Measurements from ENCODE around the gene TP53RK.

Gene TP53RK

DNA sequence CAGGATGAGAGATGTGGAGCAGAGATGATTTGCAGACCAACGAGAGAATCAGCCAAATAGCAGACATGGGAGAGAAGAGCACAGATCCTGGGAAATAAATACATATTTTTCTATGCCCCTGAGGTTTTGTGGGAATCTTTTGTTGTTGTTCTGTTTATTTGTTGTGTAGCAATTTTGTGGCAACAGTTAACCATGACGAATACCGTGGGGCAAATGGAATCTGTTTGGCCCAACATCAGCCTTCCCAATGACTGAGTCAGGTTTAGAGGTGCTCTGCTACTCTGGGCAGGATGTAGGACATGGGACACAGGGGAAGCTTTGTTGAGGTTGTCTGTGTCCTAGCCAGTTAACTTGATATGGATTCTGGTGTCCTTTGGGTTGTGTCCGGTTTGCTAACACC lies 12.3 kb upstream of the TP53RK start:
- peaks cover 5% of the 10 kb centered on the region; the same call in 1 of the 2 replicates for H3K27me3 ChIP-seq (ENCODE audit: control insufficient read depth, low read length)
- no peaks in the 10 kb centered on the region for H4K20me1 ChIP-seq (ENCODE audit: control insufficient read depth, insufficient read depth, low read depth, low read length)
- no peaks in the 10 kb centered on the region for H3F3A ChIP-seq (ENCODE audit: control insufficient read depth, insufficient read depth)
- H3K79me2 ChIP-seq (ENCODE audit: control insufficient read depth, low read length): no peaks in the 10 kb centered on the region
- H3K27ac ChIP-seq (ENCODE audit: low read depth, low read length): no peak overlapping the region
- H3K4me3 ChIP-seq (ENCODE audit: low read length): no peak overlapping the region
- H3K4me2 ChIP-seq (ENCODE audit: low read length): no peak overlapping the region
- peaks cover 6% of the 10 kb centered on the region for H3K9me3 ChIP-seq (ENCODE audit: control insufficient read depth, insufficient read depth, low read length)
- H3K36me3 ChIP-seq (ENCODE audit: control insufficient read depth, low read length): no peaks in the 10 kb centered on the region
- TF ChIP-seq EZH2phosphoT487 (IDR thresholded peaks at IDR 0.05; ENCODE audit: borderline replicate concordance, low read length): no peak
- TF ChIP-seq, protein P1, sequence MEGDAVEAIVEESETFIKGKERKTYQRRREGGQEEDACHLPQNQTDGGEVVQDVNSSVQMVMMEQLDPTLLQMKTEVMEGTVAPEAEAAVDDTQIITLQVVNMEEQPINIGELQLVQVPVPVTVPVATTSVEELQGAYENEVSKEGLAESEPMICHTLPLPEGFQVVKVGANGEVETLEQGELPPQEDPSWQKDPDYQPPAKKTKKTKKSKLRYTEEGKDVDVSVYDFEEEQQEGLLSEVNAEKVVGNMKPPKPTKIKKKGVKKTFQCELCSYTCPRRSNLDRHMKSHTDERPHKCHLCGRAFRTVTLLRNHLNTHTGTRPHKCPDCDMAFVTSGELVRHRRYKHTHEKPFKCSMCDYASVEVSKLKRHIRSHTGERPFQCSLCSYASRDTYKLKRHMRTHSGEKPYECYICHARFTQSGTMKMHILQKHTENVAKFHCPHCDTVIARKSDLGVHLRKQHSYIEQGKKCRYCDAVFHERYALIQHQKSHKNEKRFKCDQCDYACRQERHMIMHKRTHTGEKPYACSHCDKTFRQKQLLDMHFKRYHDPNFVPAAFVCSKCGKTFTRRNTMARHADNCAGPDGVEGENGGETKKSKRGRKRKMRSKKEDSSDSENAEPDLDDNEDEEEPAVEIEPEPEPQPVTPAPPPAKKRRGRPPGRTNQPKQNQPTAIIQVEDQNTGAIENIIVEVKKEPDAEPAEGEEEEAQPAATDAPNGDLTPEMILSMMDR (IDR thresholded peaks at IDR 0.05; ENCODE audit: low read depth, low read length, poor library complexity, severe bottlenecking): no peak
- H3K4me1 ChIP-seq (ENCODE audit: control insufficient read depth, low read length): peaks cover 7% of the 10 kb centered on the region
- no peaks in the 10 kb centered on the region for H3K9me2 ChIP-seq (replicated peaks; ENCODE audit: control insufficient read depth, low read length)

GRCh38 chr20:46701057-46701456 lies 11.8 kb upstream of the TP53RK start:
- no peaks in the 10 kb centered on the region for H4K20me1 ChIP-seq (ENCODE audit: control insufficient read depth, insufficient read depth, low read depth, low read length)
- no peak overlapping the region for H3K4me2 ChIP-seq (ENCODE audit: low read length)
- no peaks in the 10 kb centered on the region for H3F3A ChIP-seq (ENCODE audit: control insufficient read depth, insufficient read depth)
- H3K36me3 ChIP-seq (ENCODE audit: control insufficient read depth, low read length): no peaks in the 10 kb centered on the region
- peaks cover 3% of the 10 kb centered on the region; the same call in 1 of the 2 replicates for H3K9me3 ChIP-seq (ENCODE audit: control insufficient read depth, insufficient read depth, low read length)
- peaks cover 5% of the 10 kb centered on the region; the same call in 1 of the 2 replicates for H3K27me3 ChIP-seq (ENCODE audit: control insufficient read depth, low read length)
- H3K4me1 ChIP-seq (ENCODE audit: control insufficient read depth, low read length): peaks cover 7% of the 10 kb centered on the region
- no peak overlapping the region for H3K27ac ChIP-seq (ENCODE audit: low read depth, low read length)
- no peaks in the 10 kb centered on the region for H3K79me2 ChIP-seq (ENCODE audit: control insufficient read depth, low read length)
- TF ChIP-seq, protein P1 (IDR thresholded peaks at IDR 0.05; ENCODE audit: low read depth, low read length, poor library complexity, severe bottlenecking): no peak
- TF ChIP-seq EZH2phosphoT487 (IDR thresholded peaks at IDR 0.05; ENCODE audit: borderline replicate concordance, low read length): no peak
- no peak overlapping the region for H3K4me3 ChIP-seq (ENCODE audit: low read length)
- no peaks in the 10 kb centered on the region for H3K9me2 ChIP-seq (replicated peaks; ENCODE audit: control insufficient read depth, low read length)

DNA sequence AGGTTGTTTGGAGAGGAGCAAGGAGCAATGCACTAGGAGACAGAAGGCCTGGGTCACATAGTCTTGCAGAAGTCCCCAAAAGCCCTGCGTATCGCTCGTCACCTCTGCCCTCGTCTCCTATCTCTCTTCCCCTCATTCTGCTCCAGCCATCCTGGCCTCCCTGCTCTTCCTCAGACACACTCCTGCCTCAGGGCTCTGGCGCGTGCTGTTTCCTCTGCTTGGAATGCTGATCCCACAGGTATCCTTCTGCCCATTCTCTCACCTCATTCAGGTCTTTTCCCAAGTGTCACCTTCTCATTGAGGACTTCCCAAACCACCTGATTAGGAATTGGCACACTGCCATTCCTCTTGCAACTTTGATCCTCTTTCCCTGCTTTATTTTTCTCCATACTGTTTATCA lies 11.2 kb upstream of the TP53RK start:
- no peaks in the 10 kb centered on the region for H3K9me3 ChIP-seq (ENCODE audit: control insufficient read depth, insufficient read depth, low read length)
- no peaks in the 10 kb centered on the region for H4K20me1 ChIP-seq (ENCODE audit: control insufficient read depth, insufficient read depth, low read depth, low read length)
- no peaks in the 10 kb centered on the region for H3K36me3 ChIP-seq (ENCODE audit: control insufficient read depth, low read length)
- no peak overlapping the region for H3K27ac ChIP-seq (ENCODE audit: low read depth, low read length)
- H3K9me2 ChIP-seq (replicated peaks; ENCODE audit: control insufficient read depth, low read length): no peaks in the 10 kb centered on the region
- H3F3A ChIP-seq (ENCODE audit: control insufficient read depth, insufficient read depth): no peaks in the 10 kb centered on the region
- no peaks in the 10 kb centered on the region for H3K79me2 ChIP-seq (ENCODE audit: control insufficient read depth, low read length)
- no peak for TF ChIP-seq EZH2phosphoT487 (IDR thresholded peaks at IDR 0.05; ENCODE audit: borderline replicate concordance, low read length)
- TF ChIP-seq, protein P1 (IDR thresholded peaks at IDR 0.05; ENCODE audit: low read depth, low read length, poor library complexity, severe bottlenecking): no peak
- no peak overlapping the region for H3K4me2 ChIP-seq (ENCODE audit: low read length)
- H3K4me3 ChIP-seq (ENCODE audit: low read length): no peak overlapping the region
- H3K4me1 ChIP-seq (ENCODE audit: control insufficient read depth, low read length): peaks cover 7% of the 10 kb centered on the region
- H3K27me3 ChIP-seq (ENCODE audit: control insufficient read depth, low read length): 0 out of 2 replicates have a peak, but pooled peaks cover 3% of the 10 kb centered on the region

All from DOHH2 (cell line).